Measurements from ENCODE around the gene IRX4.
"Not testable (repeated sequence)": the region's sequence is repeated elsewhere in the genome, so short reads cannot be mapped to it uniquely, and the experiment has no call there.

The IRX4 gene

DNA sequence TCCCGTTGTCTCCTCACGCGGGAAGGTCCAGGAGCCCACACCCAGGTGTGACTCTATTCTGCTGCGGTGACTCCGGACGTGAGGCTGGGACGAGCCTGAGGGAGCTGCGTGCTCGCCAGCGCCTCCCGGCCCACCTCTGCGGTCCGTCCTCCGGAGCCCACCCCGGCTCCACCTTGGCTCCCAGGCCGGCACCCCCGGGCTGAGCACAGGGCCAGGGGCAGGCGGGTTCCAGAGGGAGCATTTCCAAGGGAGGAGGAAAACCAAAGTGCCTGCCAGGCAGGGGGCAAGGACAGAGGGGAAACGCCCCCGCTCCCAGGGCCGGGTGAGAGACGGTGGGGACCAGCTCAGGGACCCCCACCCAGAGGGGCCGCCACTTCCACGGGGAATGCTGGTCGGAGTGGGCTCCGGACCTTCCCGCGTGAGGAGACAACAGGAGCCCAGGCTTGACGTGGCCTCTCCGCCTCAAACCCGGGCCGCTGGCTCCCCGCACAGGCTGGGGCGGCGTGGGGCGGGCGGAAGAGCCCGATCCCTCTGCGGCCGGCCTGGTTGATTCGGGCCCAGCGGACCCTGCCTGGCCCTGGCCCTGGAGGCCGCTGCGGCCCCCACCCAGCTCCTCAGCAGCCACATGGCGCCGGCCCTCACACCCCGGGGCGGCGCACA is 26.0 kb downstream of the IRX4 start:
- DNase-seq (no peak), ATAC-seq (no peak)

GRCh38 chr5:1855596-1855995 is 27.1 kb downstream of the IRX4 start:
- no peak for DNase-seq

DNA sequence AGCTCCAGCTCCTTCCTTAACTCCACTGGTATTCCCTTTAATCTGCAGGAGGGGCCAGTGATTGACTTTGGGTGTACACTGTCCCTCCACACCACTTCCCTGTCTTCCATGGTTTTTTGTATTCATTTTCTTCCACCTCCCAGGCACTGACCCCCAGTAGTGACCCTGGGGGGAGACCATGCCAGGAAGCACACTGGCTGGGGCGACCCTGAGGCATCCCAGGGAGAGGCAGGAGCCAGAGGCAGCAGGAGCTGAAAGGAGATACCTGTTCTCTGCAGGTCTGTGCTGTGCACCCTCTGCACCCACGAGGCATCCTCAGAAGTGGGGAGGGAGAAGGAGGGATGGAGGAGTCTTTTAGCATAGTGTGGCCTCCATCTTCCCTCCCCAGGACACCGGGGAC is 27.6 kb downstream of the IRX4 start:
- DNase-seq: no peak
- no peak for ATAC-seq

More at GRCh38 chr5:1855596-1855995, 27.1 kb downstream of the IRX4 start:
- ATAC-seq: no peak

DNA sequence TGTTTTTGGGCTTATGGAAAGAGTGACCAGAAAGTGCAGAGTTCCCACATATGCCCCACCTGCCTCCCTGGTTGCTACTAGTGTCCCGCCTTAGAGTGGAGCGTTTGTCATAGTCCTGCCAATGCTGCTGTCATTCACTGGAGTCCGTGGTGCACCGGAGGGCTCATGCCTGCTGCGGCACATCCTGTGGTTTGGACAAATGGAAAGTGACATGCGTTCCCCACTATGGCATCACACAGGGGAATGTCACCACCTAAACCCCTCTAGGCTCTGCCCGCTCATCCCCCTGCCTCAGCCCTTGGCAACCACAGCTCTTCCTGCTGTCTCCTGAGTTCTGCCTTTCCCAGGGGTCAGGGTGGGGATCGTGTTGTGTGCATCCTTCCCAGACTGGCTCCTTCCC is 29.2 kb downstream of the IRX4 start:
- ATAC-seq (no peak), DNase-seq (no peak)

GRCh38 chr5:1852324-1852947 is 30.3 kb downstream of the IRX4 start:
- DNase-seq (no peak), ATAC-seq (no peak)

GRCh38 chr5:1851290-1851934 is 31.3 kb downstream of the IRX4 start:
- no peak for DNase-seq
- no peak for ATAC-seq

- no peak for ATAC-seq
- DNase-seq: no peak
These were observed 32.2 kb downstream of the IRX4 start for GRCh38 chr5:1850324-1851154.

GRCh38 chr5:1847611-1848010 is 35.1 kb downstream of the IRX4 start:
- ATAC-seq (no peak), DNase-seq (no peak)

DNA sequence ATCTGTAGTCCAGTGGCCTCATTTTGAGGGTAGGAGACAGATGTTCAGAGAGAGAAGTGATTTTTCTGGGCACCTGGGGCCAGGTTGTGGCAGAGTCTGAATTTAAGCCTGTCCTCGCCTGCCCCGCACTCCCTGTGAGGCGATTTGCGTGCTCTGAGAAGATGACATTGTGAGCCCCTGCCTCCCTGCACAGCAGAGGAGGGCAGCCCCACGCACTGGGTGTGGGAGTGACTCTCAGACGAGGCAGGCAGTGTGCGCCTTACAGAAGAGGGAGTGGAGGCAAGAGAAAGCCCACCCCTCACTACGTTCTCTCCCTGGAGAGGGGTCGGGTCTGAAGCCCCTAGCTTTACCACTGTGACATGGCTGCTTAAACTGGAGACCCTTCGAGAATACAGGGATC is 35.7 kb downstream of the IRX4 start:
- DNase-seq (no peak), ATAC-seq (no peak)

GRCh38 chr5:1846583-1846982 is 36.1 kb downstream of the IRX4 start:
- ATAC-seq (no peak), DNase-seq (no peak)

GRCh38 chr5:1845696-1846095 is 37.0 kb downstream of the IRX4 start:
- no peak for DNase-seq
- ATAC-seq: no peak

- DNase-seq: no peak
- ATAC-seq: no peak
These were observed 37.9 kb downstream of the IRX4 start for GRCh38 chr5:1844708-1845436.

- not testable (repeated sequence) for DNase-seq, ATAC-seq
These were observed 39.0 kb downstream of the IRX4 start for GRCh38 chr5:1843761-1844160.

- DNase-seq (no peak), ATAC-seq (no peak)
These were observed 40.5 kb downstream of the IRX4 start for GRCh38 chr5:1842004-1842819.

- DNase-seq: no peak
- no peak for ATAC-seq
These were observed 41.8 kb downstream of the IRX4 start for GRCh38 chr5:1840741-1841521.

- DNase-seq (no peak), ATAC-seq (no peak)
These were observed 42.6 kb downstream of the IRX4 start for GRCh38 chr5:1840071-1840547.

DNA sequence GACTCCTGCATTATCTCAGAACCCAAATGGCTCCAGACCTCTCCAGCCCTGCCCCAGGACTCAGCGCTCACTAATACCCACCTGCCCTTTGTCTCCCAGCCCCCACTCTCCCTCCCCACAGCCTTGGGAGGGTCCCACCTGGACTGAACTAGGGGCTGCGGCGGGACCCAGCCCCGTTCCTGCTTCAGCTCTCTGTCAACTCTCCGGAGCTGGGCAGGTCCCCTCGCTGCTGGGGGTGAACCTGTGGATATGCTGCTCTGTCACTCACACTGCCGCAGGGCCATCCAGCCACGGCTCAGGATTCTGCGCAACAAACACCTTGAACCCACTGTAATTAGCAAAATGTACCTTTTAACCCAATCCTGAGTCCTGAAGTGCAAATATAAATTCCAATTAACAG is 44.7 kb downstream of the IRX4 start:
- ATAC-seq (no peak), DNase-seq (no peak)

- ATAC-seq (no peak), DNase-seq (no peak)
These were observed 45.5 kb downstream of the IRX4 start for GRCh38 chr5:1836891-1837880.
